Naive thymus-derived CD8-positive, alpha-beta T cell (primary cell): ENCODE results near the gene PROSER1. TPM values are rescaled to one million over a fixed set of nuclear protein-coding genes. Genes with fewer than 3 reads are reported as not detected.
A peak's percentile ranks its signal among the peaks of the same experiment; 100 is the strongest.
"Not testable (repeated sequence)": the region's sequence is repeated elsewhere in the genome, so short reads cannot be mapped to it uniquely, and the experiment has no call there.

Experiments
- ATAC-seq, 2 donors: fragments of 150-1000 bp; cut with Tn5 transposase in 1 of 2; sonication (Bioruptor Pico), chemical (Tn5 transposase) in 1 of 2; 1 replicate in 1 of 2; 2 replicates in 1 of 2; pipeline ENCODE4 v1.10.0; 2021; ENCODE audit warnings: mild to moderate bottlenecking in 2 of 2, moderate library complexity in 2 of 2
- POLR2A ChIA-PET: fragments of 350-600 bp; sonication (Branson Sonifier 250); formaldehyde crosslinking; loops from one replicate; lab custom pipeline; 2021; ENCODE audit warnings: antibody characterized with exemption; lab: Charles Lee
- DNase-seq, 10 donors: peaks; one replicate each; pipeline versions ENCODE4 v3.0.0 to v3.0.0-alpha.2; 2020 to 2022
- H3K27ac Mint-ChIP-seq, 10 donors: one replicate each; pipeline ENCODE4 v1.8.0; 2020 to 2022; ENCODE audit warnings: mild to moderate bottlenecking in 10 of 10, mixed read lengths in 10 of 10, moderate library complexity in 4 of 10, inconsistent platforms in 1 of 10
- H3K27me3 Mint-ChIP-seq, 5 donors: one replicate each; pipeline ENCODE4 v1.8.0; 2021 to 2022; ENCODE audit warnings: mixed read lengths in 5 of 5
- H3K36me3 Mint-ChIP-seq, 3 donors: one replicate each; pipeline ENCODE4 v1.8.0; 2020 to 2022; ENCODE audit warnings: mixed read lengths in 3 of 3, mild to moderate bottlenecking in 2 of 3, inconsistent platforms in 1 of 3
- H3K4me1 Mint-ChIP-seq, 4 donors: one replicate each; pipeline ENCODE4 v1.8.0; 2021 to 2022; ENCODE audit warnings: mixed read lengths in 4 of 4
- H3K4me3 Mint-ChIP-seq, 10 donors: one replicate each; pipeline ENCODE4 v1.8.0; 2020 to 2022; ENCODE audit warnings: mild to moderate bottlenecking in 10 of 10, mixed read lengths in 10 of 10, moderate library complexity in 6 of 10, inconsistent platforms in 1 of 10
- H3K9me3 Mint-ChIP-seq, 9 donors: one replicate each; pipeline ENCODE4 v1.8.0; 2020 to 2022; ENCODE audit warnings: mixed read lengths in 9 of 9, mild to moderate bottlenecking in 3 of 9, inconsistent platforms in 1 of 9, moderate library complexity in 1 of 9
- polyA plus RNA-seq, 3 donors: library from polyadenylated mRNA; unstranded; fragments of 300-500 nt; fragmentation: Illumina TruSeq; gene quantifications; one replicate each; pipeline ENCODE4 v1.2.3, GENCODE V29; 2021
- total RNA-seq, 8 experiments: library from RNA in 2 of 8; stranded (reverse) in 2 of 8; gene quantifications; one replicate each; pipeline ENCODE4 v1.2.3 and lab custom pipeline; 2021 to 2026

PROSER1 gene
- total RNA-seq (10 to 100 TPM; 47.4 to 53.1 TPM), polyA plus RNA-seq (10 to 100 TPM in 2 of 3 donors, 1 to 10 TPM in 1; 6.8 to 14.7 (median 13.1) TPM), total RNA-seq (lab: John Stamatoyannopoulos, UW) (12.8 to 32.0 (median 17.4) reads per million in 6 experiments)

DNA sequence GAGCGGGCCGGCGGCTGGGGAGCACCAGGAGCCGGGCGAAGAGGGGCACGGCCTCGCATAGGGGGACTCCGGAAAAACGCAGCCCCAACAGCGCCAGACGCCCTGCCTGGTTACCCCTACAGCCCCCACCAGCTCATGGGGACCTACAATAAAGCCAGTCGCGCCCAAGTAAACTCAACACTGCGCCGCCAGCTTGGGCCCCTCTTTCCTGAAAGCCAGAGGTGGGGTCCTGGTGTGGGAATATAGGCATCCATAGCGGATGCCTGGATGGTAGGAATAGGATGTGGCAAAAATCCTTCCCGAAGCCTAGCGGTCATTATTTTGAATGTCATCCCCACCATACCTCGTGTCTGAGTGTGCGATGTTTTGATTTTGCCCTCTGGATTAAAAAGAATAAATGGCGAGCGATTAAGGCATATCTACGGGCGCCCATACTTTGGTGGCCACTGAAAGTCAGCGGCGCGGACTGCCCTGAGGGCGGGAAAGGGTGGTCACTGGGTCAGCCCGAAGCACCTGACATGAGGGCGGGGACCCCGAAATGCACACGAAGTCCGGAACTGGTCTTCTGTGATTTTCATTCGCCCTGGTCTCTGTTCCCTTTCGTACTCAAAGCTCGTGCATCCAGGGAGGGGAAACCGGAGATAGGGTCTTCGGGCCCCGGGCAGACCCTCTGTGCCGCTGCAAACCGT is at the start of gene PROSER1, which contains the start of gene NHLRC3:
Gene PROSER1 (minus strand): TSS at position 210 of the 689 bp plus-strand sequence. CDS start 847 bp downstream, outside the sequence.
Gene NHLRC3 (plus strand): TSS at position 577 of the 689 bp plus-strand sequence. CDS start 184 bp downstream, outside the sequence.
- peaks cover 19 to 76% (median 61%) of the 10 kb centered on the region in 4 donors for H3K4me1 Mint-ChIP-seq
- H3K27me3 Mint-ChIP-seq: no peaks in the 10 kb centered on the region
- POLR2A ChIA-PET: interaction anchor here (1.3 to 2.2 kb wide), 3 partner anchors 12 to 689 kb away, joined by 3 to 6 read pairs (median 6); partner anchors contain the start of gene UFM1

DNA sequence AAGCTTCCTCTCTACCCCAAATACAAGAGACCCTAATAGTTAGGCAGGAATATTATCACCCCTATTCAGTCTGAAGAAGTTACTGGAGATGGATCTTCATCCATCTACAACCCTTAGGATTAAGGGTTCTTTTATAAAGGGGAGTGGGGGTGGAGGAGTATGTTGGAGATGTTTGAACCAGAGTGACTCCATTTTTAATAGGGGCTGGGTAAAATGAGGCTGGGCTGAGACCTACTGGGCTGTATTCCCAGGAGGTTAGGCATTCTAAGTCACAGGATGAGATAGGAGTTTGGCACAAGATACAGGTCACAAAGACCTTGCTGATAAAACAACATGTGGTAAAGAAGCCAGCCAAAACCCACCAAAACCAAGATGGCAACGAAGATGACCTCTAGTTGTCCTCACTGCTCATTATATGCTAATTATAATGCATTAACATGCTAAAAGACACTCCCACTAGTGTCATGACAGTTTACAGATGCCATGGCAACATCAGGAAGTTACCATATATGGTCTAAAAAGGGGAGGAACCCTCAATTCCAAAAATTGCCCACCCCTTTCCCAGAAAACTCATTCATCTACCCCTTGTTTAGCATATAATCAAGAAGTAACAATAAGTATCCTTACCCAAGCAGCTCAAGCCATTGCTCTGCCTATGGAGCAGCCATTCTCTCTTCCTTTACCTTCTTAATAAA is 48.5 kb upstream of the PROSER1 start:
- H3K27me3 Mint-ChIP-seq: peaks cover 0 to 11% (median 2%) of the 10 kb centered on the region in 5 donors
- ATAC-seq, H3K36me3 Mint-ChIP-seq, H3K9me3 Mint-ChIP-seq, H3K4me1 Mint-ChIP-seq, H3K4me3 Mint-ChIP-seq, POLR2A ChIA-PET, H3K27ac Mint-ChIP-seq, DNase-seq: not testable (repeated sequence)

More for the DNA sequence above, at the start of gene PROSER1, which contains the start of gene NHLRC3:
- ATAC-seq (peak; percentile 91), DNase-seq (peak; percentile 76 to 97 (median 92))
- Mint-ChIP-seq H3K4me3 (peak within 1 kb of the TSS; percentile 87 to 100 (median 96)), H3K36me3 (peaks cover 0 to 14% (median 3%) of the 10 kb centered on the region in 3 donors), H3K27ac (peak within 1 kb of the TSS; percentile 95 to 100 (median 99)), H3K9me3 (no peaks in the 10 kb centered on the region)

DNA sequence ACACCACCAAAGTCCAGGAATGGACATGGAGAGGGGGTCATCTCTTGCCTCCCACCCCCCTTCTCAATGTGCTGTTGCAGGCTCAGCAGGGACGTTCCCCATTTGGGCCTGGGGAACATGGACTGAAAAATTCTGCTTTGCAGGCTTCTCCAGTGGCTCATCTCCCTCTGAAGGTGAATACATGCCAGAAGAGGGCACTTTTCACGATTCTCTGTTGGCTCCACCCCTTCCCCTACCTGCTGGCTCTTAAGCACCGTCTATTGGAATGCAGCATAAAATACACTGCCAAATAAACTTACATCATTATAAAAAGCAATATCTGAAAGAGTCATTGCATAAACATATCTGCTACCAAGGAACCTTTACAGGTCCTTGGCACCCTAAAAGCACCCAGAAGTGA is 36.1 kb upstream of the PROSER1 start:
- no peaks in the 10 kb centered on the region for H3K4me1 Mint-ChIP-seq
- peaks cover 0 to 31% (median 2%) of the 10 kb centered on the region in 3 donors for H3K36me3 Mint-ChIP-seq
- POLR2A ChIA-PET: no interaction called here
- H3K27ac Mint-ChIP-seq: no peak overlapping the region
- H3K9me3 Mint-ChIP-seq: peaks cover 0 to 28% (median 12%) of the 10 kb centered on the region in 9 donors
- H3K4me3 Mint-ChIP-seq: no peak overlapping the region
- peaks cover 22 to 46% (median 42%) of the 10 kb centered on the region in 5 donors for H3K27me3 Mint-ChIP-seq
- no peak for DNase-seq
- ATAC-seq: no peak

GRCh38 chr13:39072842-39073241 is 35.0 kb upstream of the PROSER1 start:
- Mint-ChIP-seq H3K4me1 (no peaks in the 10 kb centered on the region), H3K4me3 (no peak overlapping the region), H3K27me3 (peaks cover 22 to 43% (median 39%) of the 10 kb centered on the region in 5 donors), H3K9me3 (peaks cover 0 to 25% (median 11%) of the 10 kb centered on the region in 9 donors), H3K36me3 (peaks cover 0 to 31% (median 4%) of the 10 kb centered on the region in 3 donors), H3K27ac (no peak overlapping the region)
- DNase-seq (no peak), ATAC-seq (no peak)
- POLR2A ChIA-PET: no interaction called here

- H3K36me3 Mint-ChIP-seq: peaks cover 12 to 40% (median 39%) of the 10 kb centered on the region in 3 donors
- ATAC-seq (no peak), DNase-seq (no peak)
- peaks cover 19 to 45% (median 31%) of the 10 kb centered on the region in 4 donors for H3K4me1 Mint-ChIP-seq
- H3K9me3 Mint-ChIP-seq: peaks cover 0 to 12% (median 0%) of the 10 kb centered on the region in 9 donors
- no peak overlapping the region for H3K27ac Mint-ChIP-seq
- H3K27me3 Mint-ChIP-seq: no peaks in the 10 kb centered on the region
- no peak overlapping the region for H3K4me3 Mint-ChIP-seq
- POLR2A ChIA-PET: no interaction called here
Measured at GRCh38 chr13:39062004-39062403, 24.1 kb upstream of the PROSER1 start.

GRCh38 chr13:39058040-39058439 is 20.2 kb upstream of the PROSER1 start:
- H3K27ac Mint-ChIP-seq: no peak overlapping the region

GRCh38 chr13:39056018-39056417 is 18.1 kb upstream of the PROSER1 start:
- no peak for DNase-seq
- POLR2A ChIA-PET: no interaction called here
- Mint-ChIP-seq H3K36me3 (peaks cover 8 to 53% (median 33%) of the 10 kb centered on the region in 3 donors), H3K4me3 (peak overlapping the region in 1 of 10 donors; percentile 24), H3K27me3 (no peaks in the 10 kb centered on the region), H3K27ac (no peak overlapping the region), H3K9me3 (peaks cover 0 to 10% (median 0%) of the 10 kb centered on the region in 9 donors), H3K4me1 (peaks cover 20 to 68% (median 54%) of the 10 kb centered on the region in 4 donors)
- ATAC-seq: no peak

More at GRCh38 chr13:39058040-39058439, 20.2 kb upstream of the PROSER1 start:
- Mint-ChIP-seq H3K4me3 (peak overlapping the region in 1 of 10 donors; percentile 8), H3K27me3 (no peaks in the 10 kb centered on the region), H3K4me1 (peaks cover 25 to 73% (median 51%) of the 10 kb centered on the region in 4 donors), H3K9me3 (peaks cover 0 to 10% (median 0%) of the 10 kb centered on the region in 9 donors), H3K36me3 (peaks cover 8 to 47% (median 39%) of the 10 kb centered on the region in 3 donors)
- ATAC-seq (no peak), DNase-seq (no peak)
- POLR2A ChIA-PET: no interaction called here

DNA sequence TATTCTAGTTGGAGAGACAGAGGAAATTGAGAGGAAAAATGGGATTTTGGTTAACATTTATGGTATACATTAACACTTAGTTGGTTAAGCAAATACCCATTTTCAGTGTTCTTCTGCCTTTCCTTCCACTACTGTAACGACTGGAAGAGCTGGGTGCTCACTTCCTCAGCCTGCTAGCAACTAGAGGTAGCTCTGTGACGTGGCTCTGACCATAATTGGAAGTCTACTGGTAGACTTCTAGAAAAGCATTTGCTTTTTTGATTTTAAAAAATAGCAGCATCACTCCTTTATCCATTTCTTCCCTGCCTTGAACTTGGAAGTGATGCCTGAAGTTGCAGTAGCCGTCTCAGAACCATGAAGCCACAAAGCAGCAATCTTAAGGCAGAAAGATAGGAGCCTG is 16.2 kb upstream of the PROSER1 start:
- no peak overlapping the region for H3K27ac Mint-ChIP-seq

DNA sequence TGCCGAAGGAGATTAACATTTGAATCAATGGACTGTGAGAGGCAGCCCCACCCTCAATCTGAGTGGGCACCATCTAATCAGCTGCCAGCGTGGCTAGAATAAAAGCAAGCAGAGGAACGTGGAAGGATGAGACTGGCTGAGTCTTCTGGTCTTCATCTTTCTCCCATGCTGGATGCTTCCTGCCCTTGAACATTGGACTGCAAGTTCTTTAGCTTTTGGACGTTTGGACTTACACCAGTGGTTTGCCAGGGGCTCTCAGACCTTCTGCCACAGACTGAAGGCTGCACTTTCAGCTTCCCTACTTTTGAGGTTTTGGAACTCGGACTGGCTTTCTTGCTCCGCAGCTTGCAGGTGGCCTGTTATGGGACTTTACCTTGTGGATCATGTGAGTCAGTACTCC is 15.1 kb upstream of the PROSER1 start:
- Mint-ChIP-seq H3K9me3 (peaks cover 0 to 8% (median 0%) of the 10 kb centered on the region in 9 donors), H3K4me1 (peaks cover 14 to 43% (median 36%) of the 10 kb centered on the region in 4 donors), H3K4me3 (no peak overlapping the region), H3K27me3 (no peaks in the 10 kb centered on the region), H3K36me3 (peaks cover 0 to 54% (median 26%) of the 10 kb centered on the region in 3 donors), H3K27ac (no peak overlapping the region)
- no peak for DNase-seq
- no peak for ATAC-seq
- POLR2A ChIA-PET: interaction anchor here (0.6 kb wide), 1 partner anchor 22 kb away, joined by 3 read pairs; no protein-coding TSS in a partner anchor

More for the DNA sequence above, 16.2 kb upstream of the PROSER1 start:
- DNase-seq (no peak), ATAC-seq (no peak)
- Mint-ChIP-seq H3K4me1 (peaks cover 19 to 50% (median 46%) of the 10 kb centered on the region in 4 donors), H3K9me3 (peaks cover 0 to 8% (median 0%) of the 10 kb centered on the region in 9 donors), H3K4me3 (peak overlapping the region in 1 of 10 donors; percentile 14), H3K27me3 (no peaks in the 10 kb centered on the region), H3K36me3 (peaks cover 1 to 54% (median 26%) of the 10 kb centered on the region in 3 donors)
- POLR2A ChIA-PET: no interaction called here

DNA sequence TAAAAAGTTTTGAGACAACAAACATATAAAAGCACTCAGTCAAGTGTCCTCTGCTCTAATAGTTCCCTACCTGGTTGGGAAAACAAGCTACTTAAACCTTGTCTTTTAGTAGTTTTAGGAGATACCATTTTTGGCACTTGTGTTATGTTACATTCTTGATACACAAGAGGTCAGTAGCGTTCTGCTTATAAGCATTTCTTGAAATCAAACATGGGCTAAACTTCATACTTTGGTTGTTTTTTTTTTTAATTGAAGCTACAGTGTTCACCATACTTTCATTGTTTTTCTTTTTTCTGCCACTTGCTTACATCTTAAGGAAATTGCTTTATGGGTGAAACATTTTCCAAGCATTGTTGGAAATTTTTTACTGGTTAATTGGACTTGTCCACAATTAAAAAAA is 13.3 kb upstream of the PROSER1 start:
- H3K27ac Mint-ChIP-seq: no peak overlapping the region
- peak in 1 of 2 donors; percentile 33 for ATAC-seq
- no peak overlapping the region for H3K4me3 Mint-ChIP-seq
- peaks cover 0 to 55% (median 13%) of the 10 kb centered on the region in 3 donors for H3K36me3 Mint-ChIP-seq
- H3K4me1 Mint-ChIP-seq: peaks cover 5 to 25% (median 21%) of the 10 kb centered on the region in 4 donors
- peak in 2 of 10 donors; percentile 25 to 32 for DNase-seq
- POLR2A ChIA-PET: no interaction called here
- H3K27me3 Mint-ChIP-seq: no peaks in the 10 kb centered on the region
- H3K9me3 Mint-ChIP-seq: peaks cover 0 to 5% (median 0%) of the 10 kb centered on the region in 9 donors

GRCh38 chr13:39049274-39049673 is 11.4 kb upstream of the PROSER1 start:
- POLR2A ChIA-PET: no interaction called here
- Mint-ChIP-seq H3K27me3 (no peaks in the 10 kb centered on the region), H3K9me3 (no peaks in the 10 kb centered on the region), H3K4me1 (peaks cover 3 to 23% (median 15%) of the 10 kb centered on the region in 4 donors), H3K4me3 (no peak overlapping the region), H3K27ac (peak overlapping the region in 1 of 10 donors; percentile 78), H3K36me3 (peaks cover 0 to 62% (median 8%) of the 10 kb centered on the region in 3 donors)
- ATAC-seq (no peak), DNase-seq (no peak)

DNA sequence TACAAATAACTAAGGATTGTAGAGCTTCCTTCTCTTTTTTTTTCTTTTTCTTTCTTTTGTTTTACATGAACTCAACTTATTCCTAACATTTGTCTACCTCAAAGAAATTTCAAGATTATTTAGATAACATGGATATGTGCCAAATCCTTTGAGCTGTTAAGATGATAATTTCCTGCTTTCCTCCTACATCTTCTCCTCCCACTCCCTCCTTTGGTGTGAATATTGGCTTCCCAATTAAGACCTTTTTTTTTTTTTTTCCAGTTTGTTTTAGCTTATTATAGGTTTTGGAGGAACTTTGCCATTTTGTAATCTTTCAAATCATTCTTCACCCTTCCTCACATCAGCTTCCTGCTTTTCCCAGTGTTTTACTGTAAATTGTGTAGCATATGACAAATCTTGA is 10.9 kb upstream of the PROSER1 start:
- H3K4me3 Mint-ChIP-seq: no peak overlapping the region

More for the DNA sequence above, 10.9 kb upstream of the PROSER1 start:
- Mint-ChIP-seq H3K4me1 (peaks cover 2 to 18% (median 11%) of the 10 kb centered on the region in 4 donors), H3K27ac (peak overlapping the region in 4 of 10 donors; percentile 7 to 78 (median 64)), H3K36me3 (peaks cover 0 to 62% (median 8%) of the 10 kb centered on the region in 3 donors), H3K27me3 (no peaks in the 10 kb centered on the region), H3K9me3 (no peaks in the 10 kb centered on the region)
- ATAC-seq (no peak), DNase-seq (no peak)
- POLR2A ChIA-PET: no interaction called here
